COR-L47 (cell line): ENCODE measurements around the gene ISL1.
A peak's percentile ranks its signal among the peaks of the same experiment; 100 is the strongest.

Experiments
- DNase-seq: peaks from one replicate; lab custom pipeline; 2025; lab: John Stamatoyannopoulos, UW

The ISL1 gene

GRCh38 chr5:51386916-51387883 is 4.0 kb downstream of the ISL1 start:
- peak; percentile 52 for DNase-seq

GRCh38 chr5:51387884-51388275 is 4.6 kb downstream of the ISL1 start:
- peak; percentile 74 for DNase-seq

- no peak for DNase-seq
These were observed 5.4 kb downstream of the ISL1 start for GRCh38 chr5:51388488-51389287.

DNA sequence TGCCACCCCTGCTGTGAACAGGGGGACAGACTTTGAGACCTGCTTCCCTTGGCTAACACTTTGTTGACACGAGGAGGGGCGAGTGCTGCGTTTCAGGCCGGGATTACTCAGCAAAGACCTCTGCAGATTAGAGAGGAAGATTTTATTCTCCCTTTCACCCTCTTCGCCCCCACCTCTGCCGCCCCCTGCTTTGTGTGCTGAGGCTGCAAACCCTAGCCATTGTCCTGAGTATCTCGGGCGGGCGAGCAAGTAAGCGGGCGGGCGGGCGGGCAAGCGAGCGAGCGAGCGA is 6.0 kb downstream of the ISL1 start:
- no peak for DNase-seq

DNA sequence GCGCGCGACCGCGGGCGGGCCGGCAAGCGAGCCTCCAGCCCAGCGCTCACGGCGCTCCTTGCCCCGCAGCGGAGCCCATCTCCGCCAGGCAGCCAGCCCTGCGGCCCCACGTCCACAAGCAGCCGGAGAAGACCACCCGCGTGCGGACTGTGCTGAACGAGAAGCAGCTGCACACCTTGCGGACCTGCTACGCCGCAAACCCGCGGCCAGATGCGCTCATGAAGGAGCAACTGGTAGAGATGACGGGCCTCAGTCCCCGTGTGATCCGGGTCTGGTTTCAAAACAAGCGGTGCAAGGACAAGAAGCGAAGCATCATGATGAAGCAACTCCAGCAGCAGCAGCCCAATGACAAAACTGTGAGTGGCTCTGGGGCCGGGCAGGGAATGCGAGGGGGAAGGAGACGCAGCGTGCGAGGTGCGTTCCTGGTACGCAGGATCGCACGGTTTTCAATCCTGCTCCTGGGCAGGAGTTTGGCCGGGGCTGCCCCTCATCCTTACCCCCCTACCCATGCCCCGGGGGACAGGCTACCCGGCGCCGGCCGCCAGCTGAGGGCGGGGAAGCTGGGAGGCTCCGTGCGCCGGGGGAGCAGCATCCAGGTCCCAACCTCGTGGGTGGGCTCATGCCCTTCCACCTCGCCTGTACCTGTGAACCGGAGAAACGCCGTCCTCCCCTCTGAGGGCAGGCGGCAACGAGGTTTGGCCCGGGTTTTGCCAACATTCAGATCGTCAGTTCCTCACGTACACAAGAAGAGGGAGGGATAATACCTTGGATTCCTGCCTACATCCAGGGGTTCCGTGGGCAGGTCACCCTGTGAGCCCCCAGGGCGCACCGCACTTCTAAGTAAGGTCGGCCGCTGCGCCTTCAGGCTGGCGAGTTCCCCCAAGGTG is 6.6 kb downstream of the ISL1 start:
- no peak for DNase-seq

- DNase-seq: no peak
These were observed 7.9 kb downstream of the ISL1 start for GRCh38 chr5:51391175-51391574.

- DNase-seq: no peak
These were observed 9.5 kb downstream of the ISL1 start for GRCh38 chr5:51392689-51393199.

- no peak for DNase-seq
These were observed 11.4 kb downstream of the ISL1 start for GRCh38 chr5:51394609-51395008.

- DNase-seq: no peak
These were observed 12.0 kb downstream of the ISL1 start for GRCh38 chr5:51395245-51395644.

- peak; percentile 71 for DNase-seq
These were observed 12.6 kb downstream of the ISL1 start for GRCh38 chr5:51395666-51396356.

DNA sequence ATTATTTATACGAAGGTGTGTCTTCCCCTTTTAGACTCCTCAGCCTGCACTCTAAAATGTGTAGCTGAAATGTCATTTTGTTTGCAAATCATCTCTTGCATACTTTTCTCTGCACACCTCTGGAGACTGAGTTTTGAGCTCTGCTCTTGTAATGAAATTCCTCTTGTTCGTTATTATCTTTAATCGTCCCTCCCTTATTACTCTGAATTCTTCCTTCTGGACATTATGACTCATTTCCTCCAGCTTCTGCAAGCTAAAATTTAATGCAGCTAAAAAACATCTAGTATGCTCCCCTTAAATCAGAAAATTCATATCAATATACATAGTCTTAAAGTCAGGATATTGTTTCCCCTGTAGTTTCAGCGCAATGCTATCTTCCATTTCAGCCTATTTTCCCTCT is 13.5 kb downstream of the ISL1 start:
- no peak for DNase-seq

DNA sequence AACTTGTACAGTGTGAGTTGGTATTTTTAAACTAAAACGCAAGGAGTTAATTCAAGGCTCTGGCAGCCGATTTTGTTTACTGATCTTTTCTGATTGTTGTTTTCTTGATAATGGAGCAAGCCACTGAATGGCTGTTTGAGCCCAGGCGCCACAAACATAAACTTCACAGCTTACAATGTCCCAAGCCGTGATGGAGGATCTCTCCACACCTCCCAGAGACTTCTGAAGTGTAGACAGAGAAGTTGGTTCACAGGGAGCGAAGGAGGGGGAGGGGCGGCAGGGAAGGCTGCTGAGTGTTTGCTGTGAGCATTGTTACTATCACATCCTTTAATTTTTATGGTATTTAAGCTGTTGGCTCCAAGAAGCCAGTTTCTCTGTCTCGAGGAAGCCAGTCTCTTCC is 14.7 kb downstream of the ISL1 start:
- DNase-seq: no peak

- DNase-seq: no peak
These were observed 15.8 kb downstream of the ISL1 start for GRCh38 chr5:51398875-51399642.

DNA sequence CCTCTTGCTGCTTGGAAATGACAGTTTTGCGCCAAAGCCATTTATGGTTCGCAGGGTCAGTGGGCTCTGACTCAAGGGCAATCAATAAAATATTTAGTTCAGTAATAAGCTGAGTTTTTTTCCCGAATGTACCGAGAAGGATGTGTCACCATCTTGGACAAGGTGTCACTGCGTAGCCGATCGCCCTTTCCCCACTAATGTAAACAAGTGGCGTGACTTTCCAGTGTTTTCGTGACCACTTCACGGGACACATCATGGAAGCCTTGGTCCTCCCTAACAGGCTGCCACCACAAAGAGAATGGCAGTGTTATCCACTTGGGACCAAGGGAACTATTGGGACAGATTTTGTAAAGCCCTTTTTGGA is 16.4 kb downstream of the ISL1 start:
- no peak for DNase-seq

- DNase-seq: no peak
These were observed 21.0 kb downstream of the ISL1 start for GRCh38 chr5:51404255-51404654.

DNA sequence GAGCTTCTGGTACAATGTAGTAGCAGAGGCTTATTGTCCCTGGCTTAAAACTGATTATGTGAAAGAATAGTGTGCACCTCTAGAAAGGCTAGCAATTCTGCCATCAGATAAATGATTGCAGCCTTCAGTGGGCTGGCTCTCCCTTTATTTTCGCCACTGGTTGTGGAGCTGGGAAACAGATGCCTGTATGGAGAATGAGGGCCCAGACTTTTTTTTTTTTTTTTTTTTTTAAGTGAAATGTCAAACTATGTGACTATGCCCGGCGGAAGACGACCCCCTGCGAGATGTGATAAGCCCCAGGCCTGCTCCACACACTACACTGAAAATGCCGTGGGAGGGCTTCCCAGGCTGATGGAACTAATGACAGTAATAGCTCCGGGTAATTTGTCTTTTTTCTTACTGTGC is 28.7 kb downstream of the ISL1 start:
- DNase-seq: no peak

DNA sequence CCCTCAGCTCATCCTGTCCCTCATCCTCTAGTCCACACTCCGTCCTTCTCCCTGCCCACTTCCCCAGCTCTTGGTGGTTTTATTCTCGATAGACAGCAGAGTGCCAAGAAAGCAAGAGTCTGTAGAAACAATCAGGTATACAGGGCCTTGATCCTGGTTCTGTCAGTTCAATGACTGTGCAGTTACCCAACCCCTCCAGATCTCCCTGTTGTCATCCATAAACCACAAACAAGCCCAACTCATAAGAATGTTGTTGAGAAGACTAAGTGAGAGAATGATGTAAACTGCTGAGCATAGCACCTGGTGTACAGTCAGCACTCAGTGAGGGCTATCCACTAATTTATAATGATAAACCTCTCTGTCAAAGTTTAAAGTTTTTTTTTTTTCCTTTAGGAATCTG is 31.3 kb downstream of the ISL1 start:
- DNase-seq: no peak

- DNase-seq: peak; percentile 4
These were observed 32.9 kb downstream of the ISL1 start for GRCh38 chr5:51416149-51416548.

- no peak for DNase-seq
These were observed 49.9 kb downstream of the ISL1 start for GRCh38 chr5:51433052-51433710.

- DNase-seq: no peak
These were observed 56.0 kb downstream of the ISL1 start for GRCh38 chr5:51439232-51439631.
